Neural cell (in vitro differentiated cells): ENCODE data around the gene TNS4.

Experiments used
- EP300 ChIP-seq: fragments of 450-650 bp; conservative IDR thresholded peaks from 2 replicates; pipeline ENCODE4 v1.6.1; 2014; ENCODE audit warnings: antibody characterized with exemption, mild to moderate bottlenecking, moderate library complexity; ENCODE audit not compliant: poor library complexity, severe bottlenecking
- EZH2 ChIP-seq: fragments of 200-600, 300-800 bp; shearing (Covaris generic), sonication (generic); IDR thresholded peaks from 2 replicates; pipeline ENCODE4 v1.6.1; 2014; ENCODE audit warnings: antibody characterized with exemption, low read length, borderline replicate concordance, mild to moderate bottlenecking; ENCODE audit not compliant: insufficient read depth, poor library complexity, severe bottlenecking
- POLR2AphosphoS5 ChIP-seq: IDR thresholded peaks from 2 replicates; pipeline ENCODE4 v1.6.1; 2012
- RAD21 ChIP-seq: fragments of 450-650 bp; conservative IDR thresholded peaks from 2 replicates; pipeline ENCODE4 v1.6.1; 2014; ENCODE audit warnings: antibody characterized with exemption, mild to moderate bottlenecking, moderate library complexity
- REST ChIP-seq: IDR thresholded peaks from 2 replicates; pipeline ENCODE4 v1.6.1; 2012; ENCODE audit warnings: borderline replicate concordance
- SMC3 ChIP-seq: fragments of 450-650 bp; conservative IDR thresholded peaks from 2 replicates; pipeline ENCODE4 v1.6.1; 2014; ENCODE audit warnings: antibody characterized with exemption, mild to moderate bottlenecking, moderate library complexity; ENCODE audit not compliant: poor library complexity
- TF ChIP-seq, protein P1 (sequence below): fragments of 450-650 bp; IDR thresholded peaks from 2 replicates; pipeline ENCODE4 v1.5.1; 2014; ENCODE audit warnings: antibody characterized with exemption, mild to moderate bottlenecking, moderate library complexity; ENCODE audit not compliant: poor library complexity, severe bottlenecking

- TF ChIP-seq REST (no peak), POLR2AphosphoS5 (no peak), EZH2 (no peak), EP300 (no peak), RAD21 (no peak), SMC3 (no peak)
- TF ChIP-seq, protein P1, sequence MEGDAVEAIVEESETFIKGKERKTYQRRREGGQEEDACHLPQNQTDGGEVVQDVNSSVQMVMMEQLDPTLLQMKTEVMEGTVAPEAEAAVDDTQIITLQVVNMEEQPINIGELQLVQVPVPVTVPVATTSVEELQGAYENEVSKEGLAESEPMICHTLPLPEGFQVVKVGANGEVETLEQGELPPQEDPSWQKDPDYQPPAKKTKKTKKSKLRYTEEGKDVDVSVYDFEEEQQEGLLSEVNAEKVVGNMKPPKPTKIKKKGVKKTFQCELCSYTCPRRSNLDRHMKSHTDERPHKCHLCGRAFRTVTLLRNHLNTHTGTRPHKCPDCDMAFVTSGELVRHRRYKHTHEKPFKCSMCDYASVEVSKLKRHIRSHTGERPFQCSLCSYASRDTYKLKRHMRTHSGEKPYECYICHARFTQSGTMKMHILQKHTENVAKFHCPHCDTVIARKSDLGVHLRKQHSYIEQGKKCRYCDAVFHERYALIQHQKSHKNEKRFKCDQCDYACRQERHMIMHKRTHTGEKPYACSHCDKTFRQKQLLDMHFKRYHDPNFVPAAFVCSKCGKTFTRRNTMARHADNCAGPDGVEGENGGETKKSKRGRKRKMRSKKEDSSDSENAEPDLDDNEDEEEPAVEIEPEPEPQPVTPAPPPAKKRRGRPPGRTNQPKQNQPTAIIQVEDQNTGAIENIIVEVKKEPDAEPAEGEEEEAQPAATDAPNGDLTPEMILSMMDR = no peak
Observed at GRCh38 chr17:40518401-40519088, 17.1 kb upstream of the TNS4 start.
